ENCODE data around the gene IGFL2. TPM values are rescaled to one million over a fixed set of nuclear protein-coding genes. Genes with fewer than 3 reads are reported as not detected.
"Not testable (repeated sequence)": the region's sequence is repeated elsewhere in the genome, so short reads cannot be mapped to it uniquely, and the experiment has no call there.

The IGFL2 gene
- not detected in 2 replicates for total RNA-seq
- long read RNA-seq = 0 reads

- H3K27me3 Mint-ChIP-seq (ENCODE audit: unreplicated experiment) = peaks cover 85% of the 10 kb centered on the region
- no peak for TF ChIP-seq CTCF (IDR thresholded peaks at IDR 0.05)
- no peak within 1 kb of the TSS for H3K27ac Mint-ChIP-seq (ENCODE audit: unreplicated experiment)
- no peaks in the 10 kb centered on the region for H3K36me3 Mint-ChIP-seq (ENCODE audit: unreplicated experiment)
- H3K9me3 Mint-ChIP-seq (ENCODE audit: unreplicated experiment) = no peaks in the 10 kb centered on the region
- DNase-seq (ENCODE audit: extremely low spot score, unreplicated experiment) = no peak
- H3K4me3 Mint-ChIP-seq (ENCODE audit: unreplicated experiment) = no peak within 1 kb of the TSS
- H3K4me1 Mint-ChIP-seq (ENCODE audit: unreplicated experiment) = no peaks in the 10 kb centered on the region
Measured at GRCh38 chr19:46147791-46148288, at the start of gene IGFL2. Gene IGFL2, plus strand, starts transcription at chr19:46148238. Its CDS starts 41 bp downstream, at chr19:46148279.

GRCh38 chr19:46100344-46100743, 47.7 kb upstream of the IGFL2 start:
- peaks cover 39% of the 10 kb centered on the region for H3K27me3 Mint-ChIP-seq (ENCODE audit: unreplicated experiment)

GRCh38 chr19:46101293-46101692, 46.7 kb upstream of the IGFL2 start:
- no peak overlapping the region for H3K27ac Mint-ChIP-seq (ENCODE audit: unreplicated experiment)
- no peaks in the 10 kb centered on the region for H3K4me1 Mint-ChIP-seq (ENCODE audit: unreplicated experiment)
- no peak for TF ChIP-seq CTCF (IDR thresholded peaks at IDR 0.05)
- H3K4me3 Mint-ChIP-seq (ENCODE audit: unreplicated experiment) = no peak overlapping the region
- H3K36me3 Mint-ChIP-seq (ENCODE audit: unreplicated experiment) = no peaks in the 10 kb centered on the region
- H3K27me3 Mint-ChIP-seq (ENCODE audit: unreplicated experiment) = peaks cover 30% of the 10 kb centered on the region
- H3K9me3 Mint-ChIP-seq (ENCODE audit: unreplicated experiment) = peaks cover 14% of the 10 kb centered on the region
- DNase-seq (ENCODE audit: extremely low spot score, unreplicated experiment) = no peak

More at GRCh38 chr19:46100344-46100743, 47.7 kb upstream of the IGFL2 start:
- TF ChIP-seq CTCF (IDR thresholded peaks at IDR 0.05) = no peak
- Mint-ChIP-seq H3K9me3 (ENCODE audit: unreplicated experiment) (peaks cover 14% of the 10 kb centered on the region), H3K4me3 (ENCODE audit: unreplicated experiment) (no peak overlapping the region), H3K36me3 (ENCODE audit: unreplicated experiment) (no peaks in the 10 kb centered on the region), H3K27ac (ENCODE audit: unreplicated experiment) (no peak overlapping the region), H3K4me1 (ENCODE audit: unreplicated experiment) (no peaks in the 10 kb centered on the region)
- DNase-seq (ENCODE audit: extremely low spot score, unreplicated experiment) = no peak

- H3K4me3 Mint-ChIP-seq (ENCODE audit: unreplicated experiment); H3K9me3 Mint-ChIP-seq (ENCODE audit: unreplicated experiment); H3K4me1 Mint-ChIP-seq (ENCODE audit: unreplicated experiment); DNase-seq (ENCODE audit: extremely low spot score, unreplicated experiment); H3K36me3 Mint-ChIP-seq (ENCODE audit: unreplicated experiment); H3K27ac Mint-ChIP-seq (ENCODE audit: unreplicated experiment): not testable (repeated sequence)
- peaks cover 19% of the 10 kb centered on the region for H3K27me3 Mint-ChIP-seq (ENCODE audit: unreplicated experiment)
Measured at GRCh38 chr19:46102333-46102732, 45.7 kb upstream of the IGFL2 start.

GRCh38 chr19:46107371-46107770, 40.7 kb upstream of the IGFL2 start:
- Mint-ChIP-seq H3K4me3 (ENCODE audit: unreplicated experiment) (no peak overlapping the region), H3K27me3 (ENCODE audit: unreplicated experiment) (peaks cover 19% of the 10 kb centered on the region), H3K9me3 (ENCODE audit: unreplicated experiment) (no peaks in the 10 kb centered on the region), H3K36me3 (ENCODE audit: unreplicated experiment) (no peaks in the 10 kb centered on the region), H3K27ac (ENCODE audit: unreplicated experiment) (no peak overlapping the region), H3K4me1 (ENCODE audit: unreplicated experiment) (no peaks in the 10 kb centered on the region)
- TF ChIP-seq CTCF (IDR thresholded peaks at IDR 0.05) = no peak
- no peak for DNase-seq (ENCODE audit: extremely low spot score, unreplicated experiment)

- H3K27ac Mint-ChIP-seq (ENCODE audit: unreplicated experiment) = no peak overlapping the region
- H3K36me3 Mint-ChIP-seq (ENCODE audit: unreplicated experiment) = no peaks in the 10 kb centered on the region
- no peaks in the 10 kb centered on the region for H3K9me3 Mint-ChIP-seq (ENCODE audit: unreplicated experiment)
- H3K4me1 Mint-ChIP-seq (ENCODE audit: unreplicated experiment) = no peaks in the 10 kb centered on the region
- H3K27me3 Mint-ChIP-seq (ENCODE audit: unreplicated experiment) = peaks cover 44% of the 10 kb centered on the region
- no peak for TF ChIP-seq CTCF (IDR thresholded peaks at IDR 0.05)
- DNase-seq (ENCODE audit: extremely low spot score, unreplicated experiment) = no peak
- H3K4me3 Mint-ChIP-seq (ENCODE audit: unreplicated experiment) = no peak overlapping the region
Measured at GRCh38 chr19:46109876-46110275, 38.2 kb upstream of the IGFL2 start.
